Retina (tissue), 1 donor: ENCODE results near the gene FIGNL2.

Experiments
- DNase-seq: peaks from one replicate; pipeline ENCODE4 v3.0.0-alpha.2; 2016

FIGNL2 gene

GRCh38 chr12:51874000-51874399, 25.5 kb upstream of the FIGNL2 start:
- no peak for DNase-seq

- DNase-seq, result no peak
Measured at GRCh38 chr12:51873251-51873994, 24.9 kb upstream of the FIGNL2 start.

- no peak for DNase-seq
Measured at GRCh38 chr12:51872689-51872981, 24.1 kb upstream of the FIGNL2 start.

GRCh38 chr12:51871918-51872688, 23.6 kb upstream of the FIGNL2 start:
- DNase-seq, result no peak

GRCh38 chr12:51871126-51871525, 22.6 kb upstream of the FIGNL2 start:
- DNase-seq, result no peak

GRCh38 chr12:51870504-51870903, 22.0 kb upstream of the FIGNL2 start:
- no peak for DNase-seq

- no peak for DNase-seq
Measured at GRCh38 chr12:51869931-51870330, 21.4 kb upstream of the FIGNL2 start.

- DNase-seq, result peak; percentile 60
Measured at GRCh38 chr12:51869496-51869865, 21.0 kb upstream of the FIGNL2 start.

GRCh38 chr12:51868821-51869495, 20.4 kb upstream of the FIGNL2 start:
- peak; percentile 85 for DNase-seq

- DNase-seq, result no peak
Measured at GRCh38 chr12:51867796-51868428, 19.4 kb upstream of the FIGNL2 start.

GRCh38 chr12:51867371-51867770, 18.9 kb upstream of the FIGNL2 start:
- DNase-seq, result no peak

GRCh38 chr12:51866762-51867161, 18.2 kb upstream of the FIGNL2 start:
- DNase-seq, result no peak

GRCh38 chr12:51866324-51866723, 17.8 kb upstream of the FIGNL2 start:
- DNase-seq, result no peak

GRCh38 chr12:51865757-51866270, 17.3 kb upstream of the FIGNL2 start:
- no peak for DNase-seq

GRCh38 chr12:51864833-51865670, 16.5 kb upstream of the FIGNL2 start:
- peak; percentile 75 for DNase-seq

GRCh38 chr12:51863933-51864832, 15.7 kb upstream of the FIGNL2 start:
- peak; percentile 92 for DNase-seq

GRCh38 chr12:51863363-51863932, 14.9 kb upstream of the FIGNL2 start:
- DNase-seq, result peak; percentile 64

GRCh38 chr12:51862947-51863346, 14.4 kb upstream of the FIGNL2 start:
- DNase-seq, result no peak

GRCh38 chr12:51860986-51861385, 12.5 kb upstream of the FIGNL2 start:
- DNase-seq, result no peak

- DNase-seq, result peak; percentile 80
Measured at GRCh38 chr12:51855586-51856428, 7.3 kb upstream of the FIGNL2 start.
